ENCODE results near the gene COL6A2. TPM values are rescaled to one million over a fixed set of nuclear protein-coding genes. Genes with fewer than 3 reads are reported as not detected.

Gene COL6A2
- polyA plus RNA-seq, 1 of the 3 experiments (the other 2 are of a cell fraction): 108 TPM

GRCh38 chr21:46051379-46051770 is 46.5 kb upstream of the COL6A2 start:
- H3K36me3 ChIP-seq (replicated peaks in 1 of 2; ENCODE audit: control insufficient read depth in 1 of 2, insufficient read depth in 2 of 2, low read length in 1 of 2): no peaks in the 10 kb centered on the region
- H3K4me1 ChIP-seq (ENCODE audit: control insufficient read depth in 1 of 2, insufficient read depth in 2 of 2, low read depth in 1 of 2, low read length in 1 of 2): no peaks in the 10 kb centered on the region; a peak in 1 of 4 replicates
- POLR2A ChIA-PET: no interaction called here
- H3K27ac ChIP-seq (ENCODE audit: low read depth in 2 of 2, low read length in 1 of 2): no peak overlapping the region
- no peaks in the 10 kb centered on the region for H3K79me2 ChIP-seq (ENCODE audit: insufficient read depth)
- H3K4me2 ChIP-seq: no peak overlapping the region
- no peak overlapping the region for H3K4me3 ChIP-seq (ENCODE audit: low read depth in 2 of 2, low read length in 1 of 2)
- H4K20me1 ChIP-seq (ENCODE audit: insufficient read depth): no peaks in the 10 kb centered on the region
- H3K9me2 ChIP-seq: no peaks in the 10 kb centered on the region
- WGBS (ENCODE audit: low lambda C conversion rate): 70% methylated on average over 16 of the region's 16 CpGs
- CTCF ChIA-PET: no interaction called here
- H3K9ac ChIP-seq: no peak overlapping the region
- no peak overlapping the region for H2AFZ ChIP-seq (ENCODE audit: low read depth)
- H3K9me3 ChIP-seq: no peaks in the 10 kb centered on the region
- H3K27me3 ChIP-seq (ENCODE audit: insufficient read depth): no peaks in the 10 kb centered on the region
- DNase-seq: no peak
- peaks cover 4% of the 10 kb centered on the region for H3F3A ChIP-seq (replicated peaks; ENCODE audit: insufficient read depth)
- TF ChIP-seq FOXM1 (IDR thresholded peaks at IDR 0.05; ENCODE audit: low read depth) (no peak), GABPA (IDR thresholded peaks at IDR 0.05; ENCODE audit: low read depth) (no peak), TEAD4 (IDR thresholded peaks at IDR 0.05; ENCODE audit: borderline replicate concordance, insufficient read depth) (no peak), TCF12 (IDR thresholded peaks at IDR 0.05) (no peak), MEF2A (IDR thresholded peaks at IDR 0.05; ENCODE audit: borderline replicate concordance, low read depth) (no peak), ZBTB33 (IDR thresholded peaks at IDR 0.05; ENCODE audit: borderline replicate concordance, low read depth) (no peak), GATA2 (CRISPR knock-in tag; IDR thresholded peaks at IDR 0.05) (no peak), CTCF (IDR thresholded peaks at IDR 0.05) (no peak), FOSL2 (IDR thresholded peaks at IDR 0.05; ENCODE audit: borderline replicate concordance, low read depth) (no peak), USF2 (IDR thresholded peaks at IDR 0.05; ENCODE audit: borderline replicate concordance, low read depth, low read length) (no peak), EP300 (IDR thresholded peaks at IDR 0.05; ENCODE audit: borderline replicate concordance in 1 of 2, low read depth in 1 of 2, low read length in 1 of 2) (no peak), RFX5 (IDR thresholded peaks at IDR 0.05; ENCODE audit: low read length) (no peak), ELF1 (IDR thresholded peaks at IDR 0.05) (no peak), POLR2AphosphoS5 (IDR thresholded peaks at IDR 0.05; ENCODE audit: low read depth, low read length) (no peak), REST (IDR thresholded peaks at IDR 0.05; ENCODE audit: low read depth, low read length) (no peak), FOXJ3 (CRISPR knock-in tag; IDR thresholded peaks at IDR 0.05) (no peak)

Data from SK-N-SH (cell line).